Hepatocyte (in vitro differentiated cells): ENCODE data around the gene DOK6. TPM values are rescaled to one million over a fixed set of nuclear protein-coding genes. Genes with fewer than 3 reads are reported as not detected.

Experiments
- DNase-seq: peaks from one replicate; pipeline ENCODE4 v3.0.0-alpha.2; 2016; ENCODE audit warnings: low spot score
- H2AFZ ChIP-seq: fragments of 200-600 bp; sonication (generic); 2 replicates; pipeline ENCODE4 v1.6.0; 2016; ENCODE audit warnings: antibody characterized with exemption, mild to moderate bottlenecking
- H3K27ac ChIP-seq: fragments of 200-600 bp; sonication (generic); 2 replicates; pipeline ENCODE4 v1.5.1; 2016; ENCODE audit warnings: mild to moderate bottlenecking
- H3K27me3 ChIP-seq: fragments of 200-600 bp; sonication (generic); 2 replicates; pipeline ENCODE4 v1.6.1; 2016
- H3K36me3 ChIP-seq: fragments of 200-600 bp; sonication (generic); replicated peaks from 2 replicates; pipeline ENCODE4 v1.5.1; 2016; ENCODE audit warnings: low read depth; ENCODE audit not compliant: insufficient read depth
- H3K4me1 ChIP-seq: fragments of 200-600 bp; sonication (generic); 2 replicates; pipeline ENCODE4 v1.5.1; 2016; ENCODE audit warnings: mild to moderate bottlenecking, moderate library complexity; ENCODE audit not compliant: insufficient read depth
- H3K4me2 ChIP-seq: fragments of 200-600 bp; sonication (generic); 2 replicates; pipeline ENCODE4 v1.6.0; 2016
- H3K4me3 ChIP-seq: fragments of 200-600 bp; sonication (generic); 2 replicates; pipeline ENCODE4 v1.5.1; 2016; ENCODE audit warnings: mild to moderate bottlenecking
- H3K79me2 ChIP-seq: fragments of 200-600 bp; sonication (generic); 2 replicates; pipeline ENCODE4 v1.6.0; 2017; ENCODE audit warnings: mild to moderate bottlenecking
- H3K9me2 ChIP-seq: fragments of 200-600 bp; sonication (generic); replicated peaks from 2 replicates; pipeline ENCODE4 v1.6.0; 2017; ENCODE audit warnings: mild to moderate bottlenecking; ENCODE audit not compliant: insufficient read depth
- H3K9me3 ChIP-seq: fragments of 200-600 bp; sonication (generic); 2 replicates; pipeline ENCODE4 v1.5.1; 2016; ENCODE audit warnings: low read depth, mild to moderate bottlenecking
- H4K20me1 ChIP-seq: fragments of 200-600 bp; sonication (generic); 2 replicates; pipeline ENCODE4 v1.6.0; 2016; ENCODE audit warnings: mild to moderate bottlenecking; ENCODE audit not compliant: insufficient read depth, poor library complexity, severe bottlenecking
- EZH2 ChIP-seq: fragments of 200-600 bp; sonication (generic); IDR thresholded peaks from 2 replicates; pipeline ENCODE4 v1.6.1; 2016; ENCODE audit warnings: antibody characterized with exemption, mild to moderate bottlenecking, borderline replicate concordance
- EZH2phosphoT487 ChIP-seq: fragments of 200-600 bp; sonication (generic); IDR thresholded peaks from one replicate; pipeline ENCODE4 v1.6.1; 2018; ENCODE audit warnings: antibody characterized with exemption, mild to moderate bottlenecking, low read depth, moderate library complexity; ENCODE audit not compliant: unreplicated experiment, severe bottlenecking
- WGBS: methylation state at CpG from one replicate; pipeline ENCODE4 v1.1.6; 2016; ENCODE audit warnings: low lambda C conversion rate; ENCODE audit errors: missing lambda C conversion rate; 5-methylcytosine and 5-hydroxymethylcytosine counted together
- polyA plus RNA-seq: library from polyadenylated mRNA; unstranded; fragments of >200 nt; fragmentation: Nextera tagmentation; extraction: Ambion mirVana; gene quantifications from 2 replicates; pipeline ENCODE4 v1.2.1, GENCODE V29; 2016
- total RNA-seq: library from RNA; depleted of rRNA; stranded (reverse); fragments of >200 nt; gene quantifications from 2 replicates; pipeline ENCODE4 v1.2.3, GENCODE V29; 2014
- TF ChIP-seq, protein P1 (sequence below): fragments of 200-600 bp; sonication (generic); IDR thresholded peaks from 2 replicates; pipeline ENCODE4 v1.5.1; 2016; ENCODE audit warnings: antibody characterized with exemption, mild to moderate bottlenecking; ENCODE audit not compliant: poor library complexity

The DOK6 gene
- total and polyA plus RNA-seq, 2 experiments from 2014 or later = 2.6 to 4.0 TPM

DNA sequence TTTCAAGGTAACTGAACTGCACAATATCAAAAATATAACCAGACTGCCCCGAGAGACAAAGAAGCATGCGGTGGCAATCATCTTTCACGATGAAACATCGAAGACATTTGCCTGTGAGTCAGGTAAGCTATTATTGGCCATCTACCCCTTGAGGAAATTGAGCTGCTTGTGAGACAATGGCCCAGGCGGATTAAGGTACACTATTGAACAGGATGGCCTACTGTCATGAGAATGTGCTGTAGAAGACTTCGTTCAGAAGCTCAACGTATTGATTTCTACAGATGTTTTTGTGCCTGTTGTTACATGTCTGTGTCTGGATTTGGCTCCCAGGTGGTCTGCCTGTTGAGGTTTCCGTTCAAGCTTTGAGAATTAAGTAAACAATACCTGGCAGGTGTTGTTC lies 198.7 kb downstream of the DOK6 start:
- H3K9me2 ChIP-seq = no peaks in the 10 kb centered on the region
- H2AFZ ChIP-seq = no peak overlapping the region
- no peaks in the 10 kb centered on the region for H3K36me3 ChIP-seq
- H3K27me3 ChIP-seq = no peaks in the 10 kb centered on the region
- H3K4me2 ChIP-seq = no peak overlapping the region
- no peak for DNase-seq
- no peaks in the 10 kb centered on the region for H3K79me2 ChIP-seq
- H3K9me3 ChIP-seq = no peaks in the 10 kb centered on the region
- H3K4me3 ChIP-seq = no peak overlapping the region
- H3K4me1 ChIP-seq = no peaks in the 10 kb centered on the region
- no peaks in the 10 kb centered on the region for H4K20me1 ChIP-seq
- 89% methylated on average over 8 of the region's 8 CpGs for WGBS
- no peak overlapping the region for H3K27ac ChIP-seq
- TF ChIP-seq, protein P1, sequence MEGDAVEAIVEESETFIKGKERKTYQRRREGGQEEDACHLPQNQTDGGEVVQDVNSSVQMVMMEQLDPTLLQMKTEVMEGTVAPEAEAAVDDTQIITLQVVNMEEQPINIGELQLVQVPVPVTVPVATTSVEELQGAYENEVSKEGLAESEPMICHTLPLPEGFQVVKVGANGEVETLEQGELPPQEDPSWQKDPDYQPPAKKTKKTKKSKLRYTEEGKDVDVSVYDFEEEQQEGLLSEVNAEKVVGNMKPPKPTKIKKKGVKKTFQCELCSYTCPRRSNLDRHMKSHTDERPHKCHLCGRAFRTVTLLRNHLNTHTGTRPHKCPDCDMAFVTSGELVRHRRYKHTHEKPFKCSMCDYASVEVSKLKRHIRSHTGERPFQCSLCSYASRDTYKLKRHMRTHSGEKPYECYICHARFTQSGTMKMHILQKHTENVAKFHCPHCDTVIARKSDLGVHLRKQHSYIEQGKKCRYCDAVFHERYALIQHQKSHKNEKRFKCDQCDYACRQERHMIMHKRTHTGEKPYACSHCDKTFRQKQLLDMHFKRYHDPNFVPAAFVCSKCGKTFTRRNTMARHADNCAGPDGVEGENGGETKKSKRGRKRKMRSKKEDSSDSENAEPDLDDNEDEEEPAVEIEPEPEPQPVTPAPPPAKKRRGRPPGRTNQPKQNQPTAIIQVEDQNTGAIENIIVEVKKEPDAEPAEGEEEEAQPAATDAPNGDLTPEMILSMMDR = no peak
- TF ChIP-seq EZH2 (no peak), EZH2phosphoT487 (no peak)

DNA sequence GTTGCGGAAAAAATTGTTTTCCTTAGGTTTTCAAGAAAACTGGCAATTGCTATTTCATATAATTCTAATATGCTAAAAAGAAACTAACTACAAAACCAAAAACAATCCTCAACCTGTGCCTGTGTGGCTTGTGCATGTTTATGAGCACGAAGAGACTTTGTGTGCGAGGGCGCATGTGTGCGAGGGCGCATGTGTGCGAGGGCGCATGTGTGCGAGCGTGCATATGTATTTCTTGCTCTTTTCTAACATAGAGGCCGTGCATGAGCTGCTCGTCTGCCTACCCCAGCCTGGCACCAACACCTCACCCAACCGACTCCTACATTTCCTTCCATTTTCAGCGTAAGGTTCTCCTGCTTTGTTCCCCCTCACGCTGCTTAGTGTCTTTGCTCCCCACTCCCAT lies 211.6 kb downstream of the DOK6 start:
- 93% methylated on average over 15 of the region's 15 CpGs for WGBS
- no peaks in the 10 kb centered on the region for H3K27me3 ChIP-seq

DNA sequence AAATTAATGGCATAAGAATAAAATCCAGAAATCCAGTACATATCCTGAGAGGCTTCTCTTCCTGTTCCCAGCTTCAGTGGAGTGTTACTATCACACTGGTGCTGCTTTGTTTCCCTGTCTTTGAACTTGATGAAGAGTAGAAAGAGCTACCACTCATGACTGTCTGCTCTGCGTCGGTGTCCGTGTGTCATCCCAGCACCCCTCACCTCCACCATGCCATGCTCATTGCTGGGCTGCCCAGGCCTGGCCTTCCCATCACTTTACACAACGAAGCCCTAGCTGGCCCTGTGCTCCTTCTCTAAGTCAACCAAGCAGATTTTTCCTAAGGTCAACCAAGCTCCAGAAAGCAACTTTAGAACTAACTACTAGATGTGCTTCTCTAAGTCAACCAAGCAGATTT lies 215.4 kb downstream of the DOK6 start:
- Histone ChIP-seq H4K20me1 (no peaks in the 10 kb centered on the region), H3K9me3 (no peaks in the 10 kb centered on the region), H3K27me3 (no peaks in the 10 kb centered on the region), H3K4me3 (no peak overlapping the region), H3K36me3 (no peaks in the 10 kb centered on the region), H3K4me1 (no peaks in the 10 kb centered on the region), H2AFZ (no peak overlapping the region), H3K79me2 (no peaks in the 10 kb centered on the region), H3K27ac (no peak overlapping the region), H3K9me2 (no peaks in the 10 kb centered on the region), H3K4me2 (no peak overlapping the region)
- TF ChIP-seq, protein P1 = no peak
- WGBS = 89% methylated on average over 4 of the region's 4 CpGs
- DNase-seq = no peak

More for the DNA sequence above, 211.6 kb downstream of the DOK6 start:
- no peak overlapping the region for H2AFZ ChIP-seq
- no peaks in the 10 kb centered on the region for H3K9me2 ChIP-seq
- no peaks in the 10 kb centered on the region for H3K4me1 ChIP-seq
- no peak overlapping the region for H3K4me3 ChIP-seq
- H4K20me1 ChIP-seq = no peaks in the 10 kb centered on the region
- H3K27ac ChIP-seq = no peak overlapping the region
- no peak for DNase-seq
- TF ChIP-seq, protein P1 = no peak
- TF ChIP-seq EZH2phosphoT487 = no peak
- TF ChIP-seq EZH2 = no peak
- H3K36me3 ChIP-seq = no peaks in the 10 kb centered on the region
- H3K79me2 ChIP-seq = no peaks in the 10 kb centered on the region
- H3K4me2 ChIP-seq = no peak overlapping the region
- no peaks in the 10 kb centered on the region for H3K9me3 ChIP-seq

DNA sequence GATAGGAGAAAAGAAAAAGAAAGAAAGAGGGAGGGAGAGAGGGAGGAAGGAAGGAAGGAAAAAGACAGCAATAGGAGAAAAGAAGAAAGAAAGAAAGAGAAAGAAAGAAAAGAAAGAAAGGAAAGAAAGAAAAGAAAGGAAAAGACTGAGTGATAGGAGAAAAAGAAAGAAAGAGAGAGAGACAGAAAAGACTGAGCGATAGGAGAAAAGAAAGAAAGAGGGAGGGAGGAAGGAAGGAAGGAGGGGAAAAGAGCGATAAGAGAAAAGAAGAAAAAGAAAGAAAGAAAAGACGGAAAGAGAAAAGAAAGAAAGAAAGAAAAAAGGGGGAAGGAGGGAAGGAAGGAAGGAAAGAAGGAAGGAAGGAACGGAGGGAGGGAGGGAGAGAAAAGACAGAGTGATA lies 216.7 kb downstream of the DOK6 start:
- Histone ChIP-seq H3K4me2 (no peak overlapping the region), H3K27ac (no peak overlapping the region), H3K79me2 (no peaks in the 10 kb centered on the region), H3K36me3 (no peaks in the 10 kb centered on the region), H3K9me3 (no peaks in the 10 kb centered on the region), H3K4me3 (no peak overlapping the region), H2AFZ (no peak overlapping the region), H3K4me1 (no peaks in the 10 kb centered on the region), H3K9me2 (no peaks in the 10 kb centered on the region), H4K20me1 (no peaks in the 10 kb centered on the region), H3K27me3 (no peaks in the 10 kb centered on the region)
- no peak for DNase-seq
- 76% methylated on average over 3 of the region's 4 CpGs for WGBS
- TF ChIP-seq EZH2phosphoT487 (no peak), EZH2 (no peak)
- TF ChIP-seq, protein P1 = no peak
